Measurements from ENCODE around the gene GFRA1. TPM values are rescaled to one million over a fixed set of nuclear protein-coding genes. Genes with fewer than 3 reads are reported as not detected.

The GFRA1 gene, protein sequence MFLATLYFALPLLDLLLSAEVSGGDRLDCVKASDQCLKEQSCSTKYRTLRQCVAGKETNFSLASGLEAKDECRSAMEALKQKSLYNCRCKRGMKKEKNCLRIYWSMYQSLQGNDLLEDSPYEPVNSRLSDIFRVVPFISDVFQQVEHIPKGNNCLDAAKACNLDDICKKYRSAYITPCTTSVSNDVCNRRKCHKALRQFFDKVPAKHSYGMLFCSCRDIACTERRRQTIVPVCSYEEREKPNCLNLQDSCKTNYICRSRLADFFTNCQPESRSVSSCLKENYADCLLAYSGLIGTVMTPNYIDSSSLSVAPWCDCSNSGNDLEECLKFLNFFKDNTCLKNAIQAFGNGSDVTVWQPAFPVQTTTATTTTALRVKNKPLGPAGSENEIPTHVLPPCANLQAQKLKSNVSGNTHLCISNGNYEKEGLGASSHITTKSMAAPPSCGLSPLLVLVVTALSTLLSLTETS
- total RNA-seq = not detected in 2 replicates

DNA sequence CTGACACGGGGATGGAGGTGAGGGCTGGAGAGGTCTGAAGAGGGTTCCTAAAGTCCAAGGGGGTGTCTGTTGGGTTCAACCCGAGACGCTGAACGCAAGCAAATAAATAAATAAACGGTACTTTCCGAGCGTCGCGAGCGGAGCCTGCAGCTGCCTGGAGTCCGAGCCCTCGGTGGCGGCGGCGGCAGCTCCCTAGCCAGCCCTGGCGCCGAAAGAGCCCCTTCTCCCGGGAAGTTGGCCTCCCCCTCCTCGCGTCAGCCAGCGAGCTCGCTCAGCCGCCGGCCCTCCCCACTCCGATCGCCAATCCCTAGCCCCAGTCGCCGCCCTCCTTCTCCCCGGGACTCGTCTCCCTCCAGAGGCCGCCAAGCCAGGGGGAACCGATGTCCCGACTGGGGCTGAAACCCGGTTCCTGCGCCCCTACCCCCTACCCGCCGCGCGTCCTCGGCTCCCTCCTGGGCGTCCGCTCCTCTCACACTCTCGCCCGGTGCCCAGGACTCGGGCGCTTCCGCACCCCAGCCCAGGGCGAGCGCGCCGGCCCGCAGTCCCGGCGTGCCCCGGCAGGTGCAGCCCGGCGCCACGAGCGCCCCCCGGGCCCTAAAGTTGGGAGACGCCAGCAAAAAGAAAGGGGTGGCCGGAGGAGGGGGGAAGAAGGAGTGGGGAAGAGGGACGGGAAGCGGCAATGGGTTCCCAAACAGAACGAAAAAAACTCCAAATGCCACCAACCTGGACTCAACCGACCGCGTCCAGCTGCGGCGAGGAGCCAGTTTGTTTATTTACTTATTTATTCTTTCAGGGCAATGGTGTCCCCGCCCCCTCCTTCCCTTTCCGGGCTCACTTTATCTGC, at the start of gene GFRA1:
Gene GFRA1, minus strand, starts transcription at position 767 of the 844 bp plus-strand sequence. CDS start 1,177 bp downstream, outside the sequence.
- Mint-ChIP-seq H3K27me3 (ENCODE audit: insufficient read depth) (peaks cover 67% of the 10 kb centered on the region), H3K9me3 (no peaks in the 10 kb centered on the region), H3K27ac (peak within 1 kb of the TSS; percentile 51), H3K4me3 (peak within 1 kb of the TSS; percentile 6), H3K36me3 (ENCODE audit: low read depth) (no peaks in the 10 kb centered on the region), H3K4me1 (ENCODE audit: low read depth) (peaks cover 10% of the 10 kb centered on the region)
- no peak for DNase-seq (ENCODE audit: low spot score)
- intact Hi-C loops (cut with micrococcal nuclease) = no loop called here

DNA sequence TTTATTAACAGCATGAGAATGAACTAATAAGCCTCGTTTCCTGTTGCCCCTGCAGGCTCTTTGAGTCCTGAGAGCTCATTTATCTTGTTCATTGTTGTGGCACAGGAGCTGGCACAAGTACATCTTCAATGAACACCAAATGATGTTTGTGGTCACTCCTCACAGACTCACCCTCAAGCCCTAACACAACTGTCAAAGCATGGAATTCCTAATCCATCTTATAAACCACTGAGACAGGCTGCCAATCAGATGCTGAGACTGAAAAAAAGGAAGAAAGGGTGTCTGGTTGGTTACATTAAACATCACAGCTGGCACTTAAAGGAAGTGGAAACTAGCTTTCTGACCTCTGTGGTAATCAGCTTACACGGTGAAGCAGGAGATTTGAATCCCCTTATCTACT, 43.5 kb upstream of the GFRA1 start:
- H3K27ac Mint-ChIP-seq = no peak overlapping the region
- H3K4me1 Mint-ChIP-seq (ENCODE audit: low read depth) = no peaks in the 10 kb centered on the region
- H3K4me3 Mint-ChIP-seq = no peak overlapping the region
- no peaks in the 10 kb centered on the region for H3K27me3 Mint-ChIP-seq (ENCODE audit: insufficient read depth)
- H3K9me3 Mint-ChIP-seq = no peaks in the 10 kb centered on the region
- no peaks in the 10 kb centered on the region for H3K36me3 Mint-ChIP-seq (ENCODE audit: low read depth)
- intact Hi-C loops (cut with micrococcal nuclease) = no loop called here
- no peak for DNase-seq (ENCODE audit: low spot score)

DNA sequence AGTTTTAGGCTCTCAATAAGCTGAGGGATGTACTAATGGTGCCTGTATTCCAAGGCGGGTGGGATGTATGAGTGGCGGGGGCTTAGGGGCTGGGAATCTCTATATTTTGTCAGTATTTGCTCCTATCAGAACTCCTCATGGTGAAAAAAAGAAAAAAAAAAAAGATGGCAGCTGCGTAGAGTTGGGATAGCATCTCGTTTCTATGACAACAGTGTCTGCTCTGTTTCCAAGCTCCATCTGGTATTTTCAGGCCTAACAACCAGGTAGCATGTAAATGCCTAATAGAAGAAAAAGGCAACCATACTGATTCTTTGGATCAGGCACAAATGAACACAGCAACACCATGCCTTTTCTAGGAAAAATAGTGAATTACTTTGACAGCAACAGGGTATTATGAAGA, 39.5 kb upstream of the GFRA1 start:
- no peak for DNase-seq (ENCODE audit: low spot score)
- H3K36me3 Mint-ChIP-seq (ENCODE audit: low read depth) = no peaks in the 10 kb centered on the region
- H3K27me3 Mint-ChIP-seq (ENCODE audit: insufficient read depth) = no peaks in the 10 kb centered on the region
- intact Hi-C loops (cut with micrococcal nuclease) = no loop called here
- H3K4me3 Mint-ChIP-seq = no peak overlapping the region
- H3K27ac Mint-ChIP-seq = no peak overlapping the region
- H3K4me1 Mint-ChIP-seq (ENCODE audit: low read depth) = no peaks in the 10 kb centered on the region
- H3K9me3 Mint-ChIP-seq = no peaks in the 10 kb centered on the region

DNA sequence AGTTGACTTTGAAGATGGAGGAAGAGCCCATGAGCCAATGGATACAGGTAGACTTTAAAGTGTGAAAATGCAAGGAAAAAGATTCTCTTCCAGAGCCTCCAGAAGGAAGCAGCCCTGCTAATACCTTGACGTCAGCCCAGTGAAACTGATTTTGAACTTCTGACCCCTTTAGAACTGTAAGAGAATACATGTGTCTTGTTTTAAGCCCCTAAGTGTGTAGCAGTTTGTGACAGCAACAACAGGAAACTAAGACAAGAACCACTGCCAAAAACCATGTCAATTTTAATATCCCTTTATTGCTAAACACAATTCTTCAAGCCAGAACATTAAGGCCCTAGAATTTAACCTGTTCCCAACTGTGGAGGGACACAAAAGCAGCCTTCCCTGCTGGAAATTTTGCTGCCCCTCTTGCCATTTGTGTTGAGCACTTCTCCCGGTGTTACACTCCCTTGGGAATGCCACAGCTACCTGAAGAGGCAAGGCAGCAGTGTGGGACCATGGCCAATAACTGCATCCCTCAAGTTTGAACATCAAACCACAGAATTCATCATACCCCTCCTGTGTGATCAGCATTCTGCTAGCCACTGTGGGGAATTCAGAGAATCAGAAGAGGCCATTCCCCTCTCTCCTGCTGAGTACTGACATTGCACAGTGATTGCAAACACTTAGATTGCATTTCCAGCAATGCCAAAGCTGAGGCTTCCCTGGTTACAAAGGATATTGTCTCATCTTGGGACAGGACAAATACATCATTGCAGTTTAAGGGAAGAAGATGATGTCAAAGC, 38.9 kb upstream of the GFRA1 start:
- Mint-ChIP-seq H3K4me3 (no peak overlapping the region), H3K27ac (no peak overlapping the region), H3K9me3 (no peaks in the 10 kb centered on the region), H3K27me3 (ENCODE audit: insufficient read depth) (no peaks in the 10 kb centered on the region), H3K36me3 (ENCODE audit: low read depth) (no peaks in the 10 kb centered on the region), H3K4me1 (ENCODE audit: low read depth) (no peaks in the 10 kb centered on the region)
- DNase-seq (ENCODE audit: low spot score) = no peak
- intact Hi-C loops (cut with micrococcal nuclease) = no loop called here

DNA sequence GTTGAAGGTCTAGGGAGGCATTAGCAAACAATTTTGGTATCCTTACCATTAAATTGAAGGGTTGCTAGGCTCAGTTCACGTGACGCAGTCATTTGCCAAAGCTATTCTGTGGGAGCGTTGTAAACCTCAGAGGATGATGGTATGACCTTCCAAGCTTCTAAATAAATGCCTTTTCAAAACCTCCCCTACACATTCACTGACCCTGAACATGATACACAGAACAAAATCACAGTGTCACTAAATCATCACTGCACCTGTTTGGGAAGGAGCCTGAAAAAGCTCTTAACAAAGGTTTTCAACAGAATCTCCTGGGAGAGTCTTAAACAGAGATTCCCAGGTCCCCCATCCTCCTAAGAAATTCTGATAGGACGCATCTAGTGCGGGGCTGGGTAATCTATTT, 38.0 kb upstream of the GFRA1 start:
- DNase-seq (ENCODE audit: low spot score) = no peak
- no peak overlapping the region for H3K4me3 Mint-ChIP-seq
- H3K27ac Mint-ChIP-seq = no peak overlapping the region
- no peaks in the 10 kb centered on the region for H3K36me3 Mint-ChIP-seq (ENCODE audit: low read depth)
- H3K4me1 Mint-ChIP-seq (ENCODE audit: low read depth) = no peaks in the 10 kb centered on the region
- no peaks in the 10 kb centered on the region for H3K9me3 Mint-ChIP-seq
- H3K27me3 Mint-ChIP-seq (ENCODE audit: insufficient read depth) = no peaks in the 10 kb centered on the region
- intact Hi-C loops (cut with micrococcal nuclease) = no loop called here

DNA sequence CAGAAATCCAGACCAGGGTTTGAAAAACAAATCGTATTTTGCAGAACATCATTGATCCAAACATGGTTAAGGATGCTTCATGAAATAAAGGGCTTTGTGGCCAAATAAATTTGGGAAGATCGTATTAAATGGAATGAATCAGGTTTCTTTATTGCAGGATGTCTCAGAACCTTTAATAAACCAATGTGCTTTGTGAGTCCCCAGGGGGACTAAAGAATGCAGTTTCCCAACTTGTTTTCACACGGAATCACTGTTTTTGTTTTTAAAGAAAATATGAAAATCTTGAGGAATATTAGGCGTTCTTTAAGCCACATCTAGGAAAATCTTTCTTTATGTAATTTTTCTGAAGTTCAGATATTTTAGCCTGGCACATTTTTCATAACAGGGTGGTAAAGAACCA, 34.4 kb upstream of the GFRA1 start:
- no peaks in the 10 kb centered on the region for H3K9me3 Mint-ChIP-seq
- intact Hi-C loops (cut with micrococcal nuclease) = no loop called here
- no peaks in the 10 kb centered on the region for H3K27me3 Mint-ChIP-seq (ENCODE audit: insufficient read depth)
- no peak overlapping the region for H3K27ac Mint-ChIP-seq
- no peaks in the 10 kb centered on the region for H3K36me3 Mint-ChIP-seq (ENCODE audit: low read depth)
- H3K4me3 Mint-ChIP-seq = no peak overlapping the region
- no peak for DNase-seq (ENCODE audit: low spot score)
- H3K4me1 Mint-ChIP-seq (ENCODE audit: low read depth) = no peaks in the 10 kb centered on the region

DNA sequence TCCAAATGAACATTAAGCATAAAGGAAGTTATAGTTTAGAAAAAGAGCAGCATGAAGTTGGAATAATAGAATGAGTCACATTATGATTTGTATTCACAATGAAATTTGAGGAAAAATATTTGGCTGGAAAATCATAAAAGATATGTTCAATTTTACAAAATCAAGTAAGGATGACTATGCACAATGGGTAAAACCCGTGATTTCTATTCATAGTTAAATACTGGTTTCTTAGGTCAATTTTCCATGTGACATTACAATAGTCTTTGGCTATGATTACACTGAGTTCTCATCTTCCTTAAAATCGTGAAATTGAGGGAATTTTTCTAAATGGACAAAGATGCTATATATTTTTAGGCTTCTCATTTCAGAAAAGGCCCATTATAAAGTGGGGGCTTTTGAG, 33.8 kb upstream of the GFRA1 start:
- Mint-ChIP-seq H3K4me3 (no peak overlapping the region), H3K9me3 (no peaks in the 10 kb centered on the region), H3K4me1 (ENCODE audit: low read depth) (no peaks in the 10 kb centered on the region), H3K27ac (no peak overlapping the region), H3K27me3 (ENCODE audit: insufficient read depth) (no peaks in the 10 kb centered on the region), H3K36me3 (ENCODE audit: low read depth) (no peaks in the 10 kb centered on the region)
- DNase-seq (ENCODE audit: low spot score) = no peak
- intact Hi-C loops (cut with micrococcal nuclease) = no loop called here

DNA sequence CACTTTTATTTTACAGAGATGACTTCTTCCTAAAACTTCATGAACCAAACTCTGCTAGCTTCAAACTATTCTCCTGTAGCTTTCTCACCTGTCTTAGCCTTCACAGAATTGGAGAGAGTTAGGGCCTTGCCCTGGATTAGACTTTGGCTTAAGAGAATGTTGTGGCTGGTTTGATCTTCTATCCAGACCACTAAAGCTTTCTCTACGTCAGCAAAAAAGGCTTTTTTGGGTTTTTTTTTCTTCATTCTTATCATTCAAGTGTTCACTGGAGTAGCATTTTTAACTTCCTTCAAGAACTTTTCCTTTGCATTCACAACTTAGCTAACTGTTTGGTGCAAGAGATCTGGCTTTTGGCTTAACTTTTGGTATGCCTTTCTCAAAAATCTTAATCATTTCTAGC, 31.9 kb upstream of the GFRA1 start:
- Mint-ChIP-seq H3K27ac (no peak overlapping the region), H3K36me3 (ENCODE audit: low read depth) (no peaks in the 10 kb centered on the region), H3K9me3 (no peaks in the 10 kb centered on the region), H3K27me3 (ENCODE audit: insufficient read depth) (no peaks in the 10 kb centered on the region), H3K4me3 (no peak overlapping the region), H3K4me1 (ENCODE audit: low read depth) (no peaks in the 10 kb centered on the region)
- intact Hi-C loops (cut with micrococcal nuclease) = no loop called here
- DNase-seq (ENCODE audit: low spot score) = no peak

DNA sequence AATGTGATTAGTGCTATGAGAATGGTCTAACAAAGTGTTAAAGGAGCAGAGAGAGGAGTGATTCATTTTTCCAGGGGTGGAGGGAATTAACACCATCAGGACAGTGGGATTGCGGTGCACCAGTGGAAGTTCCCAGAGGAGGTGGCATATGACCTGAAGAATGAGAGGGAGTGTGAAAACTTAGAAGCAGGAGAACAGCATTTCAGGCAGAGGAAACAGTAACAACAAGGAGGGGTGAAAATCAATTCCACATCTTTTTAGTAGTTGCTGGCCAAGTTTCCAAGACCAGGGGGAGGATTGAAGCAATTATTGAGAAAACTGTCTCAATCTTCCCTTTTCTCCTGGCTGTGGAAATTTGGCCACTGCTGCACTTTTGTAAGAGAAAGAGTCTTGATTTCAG, 27.5 kb upstream of the GFRA1 start:
- Mint-ChIP-seq H3K4me3 (no peak overlapping the region), H3K4me1 (ENCODE audit: low read depth) (no peaks in the 10 kb centered on the region), H3K36me3 (ENCODE audit: low read depth) (no peaks in the 10 kb centered on the region), H3K27me3 (ENCODE audit: insufficient read depth) (no peaks in the 10 kb centered on the region), H3K9me3 (no peaks in the 10 kb centered on the region), H3K27ac (no peak overlapping the region)
- DNase-seq (ENCODE audit: low spot score) = no peak
- intact Hi-C loops (cut with micrococcal nuclease) = no loop called here

DNA sequence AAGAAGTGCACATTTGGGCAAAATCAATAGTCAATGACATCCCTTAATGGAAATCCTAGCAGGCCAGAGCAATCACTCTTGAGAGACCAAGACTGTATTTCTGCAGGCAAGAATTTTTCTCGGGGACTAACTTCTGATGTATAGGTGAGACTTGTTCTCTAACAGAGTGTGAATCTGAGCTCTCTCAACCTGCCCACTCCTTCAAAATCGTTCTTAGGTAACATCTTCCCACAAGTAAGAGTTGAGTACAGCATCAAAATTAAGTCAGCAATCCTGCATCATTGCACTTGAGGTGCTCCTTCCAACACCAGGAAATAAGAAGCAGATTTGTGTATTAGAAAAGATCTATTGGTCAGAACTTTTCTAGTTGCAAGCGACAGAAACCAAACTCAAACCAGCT, 25.6 kb upstream of the GFRA1 start:
- no peak overlapping the region for H3K27ac Mint-ChIP-seq
- H3K4me3 Mint-ChIP-seq = no peak overlapping the region
- DNase-seq (ENCODE audit: low spot score) = no peak
- H3K4me1 Mint-ChIP-seq (ENCODE audit: low read depth) = no peaks in the 10 kb centered on the region
- H3K9me3 Mint-ChIP-seq = no peaks in the 10 kb centered on the region
- H3K27me3 Mint-ChIP-seq (ENCODE audit: insufficient read depth) = no peaks in the 10 kb centered on the region
- intact Hi-C loops (cut with micrococcal nuclease) = no loop called here
- no peaks in the 10 kb centered on the region for H3K36me3 Mint-ChIP-seq (ENCODE audit: low read depth)

DNA sequence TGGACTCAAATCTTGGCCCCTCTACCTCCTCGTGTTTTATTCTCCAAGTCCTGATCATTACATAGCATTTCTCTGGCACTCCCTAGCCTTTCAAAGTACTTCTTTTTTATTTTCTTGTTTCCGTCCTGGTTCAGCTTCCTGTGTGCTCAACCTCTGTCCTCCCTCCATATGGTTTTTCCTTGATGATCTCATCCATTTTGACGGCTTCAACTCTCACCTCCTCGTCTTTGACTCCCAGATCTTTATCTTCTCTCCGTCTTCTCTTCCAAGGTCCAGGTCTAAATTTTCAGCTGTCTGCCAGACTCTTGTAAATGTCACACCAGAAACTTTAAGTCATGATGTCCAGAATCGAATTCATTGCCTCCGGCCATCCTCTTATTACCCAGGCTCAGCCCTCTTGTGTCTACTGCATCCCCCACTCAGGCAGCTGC, 23.3 kb upstream of the GFRA1 start:
- intact Hi-C loops (cut with micrococcal nuclease) = no loop called here
- no peak overlapping the region for H3K27ac Mint-ChIP-seq
- no peaks in the 10 kb centered on the region for H3K9me3 Mint-ChIP-seq
- no peaks in the 10 kb centered on the region for H3K27me3 Mint-ChIP-seq (ENCODE audit: insufficient read depth)
- no peak overlapping the region for H3K4me3 Mint-ChIP-seq
- no peak for DNase-seq (ENCODE audit: low spot score)
- H3K36me3 Mint-ChIP-seq (ENCODE audit: low read depth) = no peaks in the 10 kb centered on the region
- H3K4me1 Mint-ChIP-seq (ENCODE audit: low read depth) = no peaks in the 10 kb centered on the region

DNA sequence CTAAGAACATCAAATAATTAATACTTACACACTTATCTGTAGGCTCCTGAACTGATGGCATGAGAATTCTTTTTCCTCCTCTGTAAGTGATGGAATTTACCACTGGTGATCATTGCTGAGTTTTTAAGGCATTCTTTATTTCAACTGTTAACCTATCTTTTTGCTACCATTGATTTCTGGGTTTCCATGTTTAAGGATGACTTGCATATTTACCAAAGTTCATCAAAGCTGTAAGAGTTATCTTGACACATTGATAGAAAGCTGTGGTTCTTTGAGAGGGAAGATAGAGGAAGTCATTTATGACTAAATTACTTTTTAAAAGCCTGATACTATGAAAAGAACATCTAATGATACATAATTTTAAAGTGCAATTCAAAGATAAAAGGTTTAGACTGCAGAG, 19.5 kb upstream of the GFRA1 start:
- no peaks in the 10 kb centered on the region for H3K36me3 Mint-ChIP-seq (ENCODE audit: low read depth)

More for the DNA sequence above, 19.5 kb upstream of the GFRA1 start:
- no peaks in the 10 kb centered on the region for H3K27me3 Mint-ChIP-seq (ENCODE audit: insufficient read depth)
- no peak overlapping the region for H3K4me3 Mint-ChIP-seq
- H3K27ac Mint-ChIP-seq = no peak overlapping the region
- intact Hi-C loops (cut with micrococcal nuclease) = no loop called here
- no peak for DNase-seq (ENCODE audit: low spot score)
- H3K9me3 Mint-ChIP-seq = no peaks in the 10 kb centered on the region
- no peaks in the 10 kb centered on the region for H3K4me1 Mint-ChIP-seq (ENCODE audit: low read depth)
